ENCODE measurements around the gene RAB12.
"Not testable (repeated sequence)": the region's sequence is repeated elsewhere in the genome, so short reads cannot be mapped to it uniquely, and the experiment has no call there.

The RAB12 gene

GRCh38 chr18:8651478-8652261 is 42.4 kb downstream of the RAB12 start:
- DNase-seq, result not testable (repeated sequence)

GRCh38 chr18:8654503-8655451 is 45.5 kb downstream of the RAB12 start:
- peak; percentile 16 for DNase-seq

- no peak for DNase-seq
These were observed 47.0 kb downstream of the RAB12 start for GRCh38 chr18:8656232-8656631.

- DNase-seq, result no peak
These were observed 48.0 kb downstream of the RAB12 start for GRCh38 chr18:8657050-8657820.

- DNase-seq, result no peak
These were observed 48.7 kb downstream of the RAB12 start for GRCh38 chr18:8657873-8658470.

- no peak for DNase-seq
These were observed 49.7 kb downstream of the RAB12 start for GRCh38 chr18:8658858-8659485.

- DNase-seq, result no peak
These were observed 50.5 kb downstream of the RAB12 start for GRCh38 chr18:8659609-8660242.

- no peak for DNase-seq
These were observed 51.1 kb downstream of the RAB12 start for GRCh38 chr18:8660316-8660715.

- DNase-seq, result no peak
These were observed 52.7 kb downstream of the RAB12 start for GRCh38 chr18:8661754-8662559.

- DNase-seq, result no peak
These were observed 53.5 kb downstream of the RAB12 start for GRCh38 chr18:8662560-8663255.

- no peak for DNase-seq
These were observed 58.6 kb downstream of the RAB12 start for GRCh38 chr18:8667846-8668245.

- DNase-seq, result no peak
These were observed 59.1 kb downstream of the RAB12 start for GRCh38 chr18:8668381-8668780.

- DNase-seq, result no peak
These were observed 60.3 kb downstream of the RAB12 start for GRCh38 chr18:8669571-8669970.

- DNase-seq, result no peak
These were observed 64.3 kb downstream of the RAB12 start for GRCh38 chr18:8673256-8674209.

GRCh38 chr18:8675057-8675456 is 65.8 kb downstream of the RAB12 start:
- no peak for DNase-seq

GRCh38 chr18:8681196-8681595 is 72.0 kb downstream of the RAB12 start:
- no peak for DNase-seq

- no peak for DNase-seq
These were observed 75.3 kb downstream of the RAB12 start for GRCh38 chr18:8684577-8684976.

GRCh38 chr18:8685141-8685913 is 76.1 kb downstream of the RAB12 start:
- DNase-seq, result no peak

Data from inflammatory macrophage treated with lipopolysaccharide for 4 hours (primary cell).